Suprapubic skin (tissue), 3 donors: ENCODE measurements around the gene CAMTA1.

Experiments used
- CTCF ChIP-seq, 2 donors: fragments of 200-600 bp in 1 of 2; fragments of 450-650 bp in 1 of 2; sonication (generic) in 1 of 2; IDR thresholded peaks; one replicate each; pipeline ENCODE4 v1.5.1; 2016 to 2019; ENCODE audit warnings: antibody characterized with exemption in 2 of 2, mild to moderate bottlenecking in 1 of 2, moderate library complexity in 1 of 2
- POLR2A ChIP-seq, 2 donors: fragments of 450-650 bp; IDR thresholded peaks; one replicate each; pipeline ENCODE4 v1.6.1; 2017; ENCODE audit warnings: antibody characterized with exemption in 2 of 2, mild to moderate bottlenecking in 2 of 2, moderate library complexity in 2 of 2

- TF ChIP-seq POLR2A (IDR thresholded peaks at IDR 0.05) (no peak), CTCF (IDR thresholded peaks at IDR 0.05) (no peak)
These were observed 46.1 kb upstream of the CAMTA1 start for GRCh38 chr1:6738987-6739676.
